ENCODE measurements around the gene PON3.
A peak's percentile ranks its signal among the peaks of the same experiment; 100 is the strongest.

PON3 gene

DNA sequence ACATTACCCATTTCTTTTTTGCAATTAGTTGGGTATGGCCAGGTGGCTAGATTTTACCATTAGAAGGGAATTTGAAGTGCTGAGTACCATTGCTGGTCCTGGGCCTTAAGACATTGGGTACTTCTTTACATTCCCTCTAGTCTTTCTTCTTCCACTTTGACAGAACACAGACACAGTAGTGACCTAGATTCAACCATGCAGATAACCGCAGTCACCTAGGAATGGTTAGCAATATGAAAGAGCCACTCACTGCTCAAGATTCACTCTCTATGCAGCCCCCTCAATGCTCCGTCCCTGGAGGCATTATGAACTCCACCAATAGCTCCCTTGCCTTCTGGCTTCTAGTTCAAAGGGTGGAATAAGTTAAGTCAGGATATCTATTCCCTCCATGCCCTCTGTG is 55.7 kb downstream of the PON3 start:
- no peak for TF ChIP-seq POLR2A (IDR thresholded peaks at IDR 0.05; ENCODE audit: low read depth, low read length)
- DNase-seq (ENCODE audit: insufficient read length, low spot score) (no peak), FAIRE-seq (no peak)

DNA sequence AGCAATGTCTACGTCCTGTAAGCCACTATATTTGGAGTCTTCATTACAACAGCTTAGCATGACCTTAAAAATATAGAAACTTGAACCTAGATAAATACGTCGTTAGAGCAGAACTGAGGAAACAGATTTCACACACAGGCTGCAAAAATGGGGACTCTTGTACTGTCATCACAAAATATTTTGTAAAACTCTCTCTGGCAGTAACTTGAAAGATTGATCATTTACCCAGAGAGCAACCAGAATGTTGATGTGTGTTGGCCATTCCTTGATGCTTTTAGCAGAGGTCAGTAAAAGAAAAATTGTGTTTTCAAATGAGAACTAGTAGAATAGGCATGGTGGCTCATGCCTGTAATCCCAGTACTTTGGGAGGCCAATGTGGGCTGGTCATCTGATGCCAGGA is 57.3 kb downstream of the PON3 start:
- DNase-seq (ENCODE audit: insufficient read length, low spot score) = no peak

DNA sequence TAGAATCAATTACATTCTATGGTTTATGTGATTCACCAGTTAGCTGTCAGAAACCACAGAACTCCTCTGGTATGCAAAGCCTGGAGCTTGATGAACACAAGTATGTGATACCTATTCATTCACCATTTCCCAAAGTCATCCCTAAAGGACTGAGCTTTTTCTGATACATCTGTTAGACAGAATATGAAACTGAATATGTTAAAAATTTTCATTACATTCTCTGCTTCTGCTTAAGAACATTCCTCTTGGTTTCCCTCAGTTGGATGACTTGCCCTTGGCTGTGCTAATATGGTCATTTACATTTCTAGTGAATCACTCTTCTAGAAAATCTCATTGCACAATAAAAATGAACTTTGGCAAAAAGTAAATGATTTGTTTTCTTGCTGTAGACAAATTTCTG is 61.1 kb downstream of the PON3 start:
- DNase-seq (ENCODE audit: insufficient read length, low spot score) (peak; percentile 9), FAIRE-seq (no peak)
- TF ChIP-seq POLR2A (IDR thresholded peaks at IDR 0.05; ENCODE audit: low read depth, low read length) = no peak

More for the DNA sequence above, 57.3 kb downstream of the PON3 start:
- no peak for TF ChIP-seq POLR2A (IDR thresholded peaks at IDR 0.05; ENCODE audit: low read depth, low read length)
- no peak for FAIRE-seq

DNA sequence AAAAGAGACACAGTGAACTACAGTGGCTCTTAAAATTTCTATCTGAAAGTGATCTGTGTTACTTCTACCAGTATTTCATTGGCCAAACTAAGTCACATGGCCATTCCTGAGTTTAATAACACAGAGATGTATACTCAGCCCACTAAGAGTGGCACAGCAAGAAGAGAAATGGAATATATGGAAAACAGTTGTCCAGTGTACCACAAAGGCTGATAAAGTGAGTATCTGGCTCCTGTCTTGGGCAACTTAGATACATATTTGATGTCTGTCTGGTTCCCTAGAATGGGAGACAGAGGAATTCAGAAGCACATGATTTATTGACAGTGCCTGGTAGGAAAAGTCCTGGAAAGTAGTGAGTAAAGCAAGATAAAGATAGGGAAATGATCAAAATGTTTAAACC is 61.7 kb downstream of the PON3 start:
- TF ChIP-seq POLR2A (IDR thresholded peaks at IDR 0.05; ENCODE audit: low read depth, low read length) = no peak
- no peak for FAIRE-seq
- no peak for DNase-seq (ENCODE audit: insufficient read length, low spot score)

DNA sequence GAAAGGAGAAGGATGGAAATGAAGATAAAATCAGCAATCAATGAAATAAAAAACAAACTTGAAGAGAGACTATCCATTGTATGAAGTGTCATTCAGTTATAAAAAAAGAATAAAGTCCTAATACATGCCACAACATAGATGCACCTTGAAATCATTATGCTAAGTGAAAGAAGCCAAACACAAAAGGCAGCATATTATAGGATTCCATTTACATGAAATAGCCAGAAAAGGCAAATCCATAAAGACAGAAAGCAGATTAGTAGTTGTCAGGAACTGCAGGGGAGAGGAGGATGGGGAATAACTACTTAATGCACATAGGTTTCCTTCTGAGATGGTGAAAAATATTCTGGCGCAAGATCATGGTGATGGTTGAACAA is 65.2 kb downstream of the PON3 start:
- no peak for TF ChIP-seq POLR2A (IDR thresholded peaks at IDR 0.05; ENCODE audit: low read depth, low read length)
- no peak for FAIRE-seq
- no peak for DNase-seq (ENCODE audit: insufficient read length, low spot score)

DNA sequence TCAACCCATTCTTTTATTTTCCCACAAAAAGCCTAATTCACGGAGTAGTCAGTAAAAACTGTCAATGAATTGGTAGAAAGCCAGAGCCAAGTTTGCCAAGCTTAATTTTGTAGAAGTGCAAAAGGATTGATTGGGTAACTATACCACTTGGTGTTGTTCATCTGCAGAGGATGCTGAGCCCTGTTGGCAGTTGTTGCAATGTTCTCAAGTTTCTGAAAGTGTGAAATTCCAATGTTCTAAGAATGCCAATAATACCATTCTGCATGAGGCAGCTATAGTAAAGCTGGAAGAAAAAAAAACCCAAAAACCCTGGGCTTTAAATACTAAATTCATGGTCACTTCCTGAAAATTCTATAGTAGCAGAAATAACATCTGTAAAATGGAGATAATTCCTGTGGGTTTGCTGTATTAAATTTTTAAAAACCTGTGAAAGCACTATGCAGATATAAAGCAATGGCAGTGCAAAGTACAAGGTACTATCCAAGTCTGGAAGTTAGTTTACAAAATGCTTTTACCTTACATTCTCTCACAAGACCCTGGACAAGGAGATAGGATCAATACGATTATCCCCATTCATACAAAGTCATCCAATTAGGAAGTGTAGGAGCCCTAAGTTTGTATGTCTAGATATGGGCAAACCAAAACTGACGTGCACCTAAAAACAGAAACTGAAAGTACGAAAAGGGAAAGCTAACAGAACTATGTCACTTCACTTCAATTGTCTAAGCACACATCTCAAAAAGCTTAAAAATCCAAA is 65.8 kb downstream of the PON3 start:
- DNase-seq (ENCODE audit: insufficient read length, low spot score) (no peak), FAIRE-seq (peak; percentile 91)
- no peak for TF ChIP-seq POLR2A (IDR thresholded peaks at IDR 0.05; ENCODE audit: low read depth, low read length)

DNA sequence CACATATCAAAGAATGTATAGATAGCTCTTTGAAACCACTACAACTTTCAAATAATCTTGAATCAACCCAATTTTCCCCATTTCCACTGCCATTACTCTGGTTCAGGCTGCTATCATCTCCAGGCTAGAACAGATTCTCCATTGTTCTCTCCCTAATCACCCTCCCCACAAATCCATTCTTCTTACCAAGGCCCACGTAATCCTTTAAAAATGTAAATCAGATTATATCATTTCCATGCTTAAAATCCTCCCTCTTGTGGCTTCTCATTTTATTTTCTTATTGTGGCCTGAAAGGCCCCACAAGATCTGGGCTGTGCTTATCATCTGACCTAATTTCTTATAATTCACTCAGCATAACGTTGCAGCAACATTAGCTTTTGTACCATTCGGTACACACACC is 68.8 kb downstream of the PON3 start:
- DNase-seq (ENCODE audit: insufficient read length, low spot score) = no peak
- TF ChIP-seq POLR2A (IDR thresholded peaks at IDR 0.05; ENCODE audit: low read depth, low read length) = no peak
- FAIRE-seq = no peak

DNA sequence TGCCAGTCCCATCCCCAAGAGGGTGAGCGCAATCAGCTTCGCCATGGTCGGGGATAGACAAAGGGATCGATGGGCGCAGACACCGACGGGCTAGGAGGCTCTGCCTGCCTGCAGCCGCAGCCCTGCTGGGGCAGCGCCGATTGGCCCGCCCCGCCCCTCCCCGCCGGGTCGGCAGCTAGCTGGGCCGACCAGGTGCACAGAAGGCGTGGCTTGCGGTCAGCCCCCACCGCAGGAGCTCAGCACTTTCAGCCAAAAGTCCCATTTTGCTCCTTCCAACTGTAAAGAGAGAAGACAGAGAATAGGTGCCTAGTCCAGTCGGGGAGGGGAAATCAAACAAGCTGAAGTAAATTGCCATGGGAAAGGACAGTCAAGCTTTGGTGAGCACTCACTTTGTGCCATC is 71.7 kb downstream of the PON3 start, which contains the start of gene PON1:
Gene PON1 (minus strand): TSS at position 102 of the 400 bp plus-strand sequence. CDS start 57 bp downstream, at position 45.
- FAIRE-seq = no peak
- no peak for TF ChIP-seq POLR2A (IDR thresholded peaks at IDR 0.05; ENCODE audit: low read depth, low read length)
- no peak for DNase-seq (ENCODE audit: insufficient read length, low spot score)

DNA sequence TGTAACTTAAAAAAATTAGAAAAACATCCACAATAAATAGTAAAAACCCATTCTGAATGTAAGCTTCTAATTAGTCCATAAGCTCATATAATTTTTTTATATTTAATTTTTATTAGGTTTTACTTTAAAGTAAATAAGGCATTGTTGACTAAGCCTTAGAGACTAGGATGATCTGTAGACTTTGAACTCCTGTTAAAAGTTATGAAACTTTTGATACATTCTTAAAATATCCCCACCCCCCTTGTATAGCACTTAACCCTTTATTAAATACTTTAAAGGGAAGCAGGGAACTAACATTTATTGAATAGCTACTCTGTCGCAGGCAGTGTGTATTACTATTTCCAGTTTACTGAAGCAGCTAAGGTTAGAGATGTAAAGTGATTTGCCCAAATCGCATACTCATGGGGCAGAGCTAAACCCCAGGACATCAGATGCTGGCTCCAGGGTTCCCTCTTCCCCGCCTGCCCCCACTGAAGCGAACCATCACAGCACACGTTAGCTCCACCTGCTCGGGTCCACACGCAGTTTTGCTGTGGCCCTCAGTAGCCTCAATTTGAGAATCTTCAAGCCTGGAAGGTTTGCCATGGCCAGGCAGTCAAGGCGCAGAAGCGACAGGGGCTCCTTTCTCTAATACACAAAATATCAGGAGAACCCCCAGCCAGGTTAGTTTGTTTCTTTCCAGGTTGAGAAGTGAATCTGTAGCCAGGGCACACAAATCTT is 72.6 kb downstream of the PON3 start:
- no peak for TF ChIP-seq POLR2A (IDR thresholded peaks at IDR 0.05; ENCODE audit: low read depth, low read length)
- DNase-seq (ENCODE audit: insufficient read length, low spot score) (no peak), FAIRE-seq (no peak)

DNA sequence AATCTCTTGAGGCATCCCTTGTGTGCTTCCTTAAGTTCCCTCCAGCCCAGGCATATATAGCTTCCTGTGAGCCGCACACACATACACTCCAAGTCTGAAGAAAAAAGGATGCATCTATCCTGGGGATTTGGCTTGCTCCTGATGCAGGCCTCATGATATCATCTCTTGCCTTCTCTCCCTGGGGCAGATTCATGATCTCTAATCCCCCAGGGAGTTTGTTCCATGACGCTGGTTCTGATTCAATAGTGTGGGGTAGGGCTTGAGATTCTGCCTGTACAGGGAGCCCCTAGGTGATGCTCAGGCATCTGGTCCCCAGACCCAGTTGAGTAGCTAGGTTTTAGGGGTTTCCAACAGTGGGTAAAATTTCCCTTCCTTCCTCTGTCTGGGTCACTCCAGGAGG is 73.3 kb downstream of the PON3 start:
- DNase-seq (ENCODE audit: insufficient read length, low spot score) = no peak
- FAIRE-seq = no peak
- no peak for TF ChIP-seq POLR2A (IDR thresholded peaks at IDR 0.05; ENCODE audit: low read depth, low read length)

DNA sequence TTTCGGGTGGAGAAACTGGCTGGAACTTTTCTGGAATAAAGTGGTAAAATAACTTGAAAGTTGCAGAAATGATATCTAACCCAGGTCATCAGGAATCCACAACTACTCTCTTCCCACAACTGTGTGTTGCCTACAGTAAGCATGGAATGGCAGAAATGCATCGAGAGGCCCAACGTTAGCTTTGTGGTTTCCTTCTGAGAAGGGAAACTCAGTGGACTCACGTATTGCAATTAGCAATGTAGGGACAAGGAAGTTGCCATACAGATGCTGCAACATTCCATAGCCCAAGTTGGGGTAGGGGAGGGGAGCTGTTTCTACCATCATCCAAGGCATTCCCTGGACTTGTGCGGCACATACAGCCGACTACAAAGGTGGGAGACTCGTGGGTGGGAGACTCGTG is 73.8 kb downstream of the PON3 start:
- no peak for DNase-seq (ENCODE audit: insufficient read length, low spot score)
- no peak for FAIRE-seq
- no peak for TF ChIP-seq POLR2A (IDR thresholded peaks at IDR 0.05; ENCODE audit: low read depth, low read length)

DNA sequence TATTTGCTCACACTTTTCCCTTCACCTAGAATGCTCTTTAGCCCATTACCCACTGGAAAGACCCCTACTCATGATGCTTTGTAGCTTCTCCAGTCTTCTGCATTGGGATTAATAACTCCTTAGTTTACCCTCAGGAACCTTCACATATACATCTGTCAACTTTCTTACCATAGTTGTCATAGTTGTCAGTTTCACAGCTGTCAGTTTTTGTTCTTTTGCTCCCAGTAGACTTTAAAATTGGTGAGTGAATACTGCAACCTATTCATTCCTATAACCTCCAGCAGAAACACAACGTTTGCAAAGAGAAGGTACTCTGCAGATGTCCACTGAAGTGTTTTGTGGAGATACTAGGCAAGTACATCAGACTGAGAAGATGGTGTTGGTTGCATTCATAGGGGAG is 74.5 kb downstream of the PON3 start:
- no peak for TF ChIP-seq POLR2A (IDR thresholded peaks at IDR 0.05; ENCODE audit: low read depth, low read length)
- FAIRE-seq (no peak), DNase-seq (ENCODE audit: insufficient read length, low spot score) (no peak)

DNA sequence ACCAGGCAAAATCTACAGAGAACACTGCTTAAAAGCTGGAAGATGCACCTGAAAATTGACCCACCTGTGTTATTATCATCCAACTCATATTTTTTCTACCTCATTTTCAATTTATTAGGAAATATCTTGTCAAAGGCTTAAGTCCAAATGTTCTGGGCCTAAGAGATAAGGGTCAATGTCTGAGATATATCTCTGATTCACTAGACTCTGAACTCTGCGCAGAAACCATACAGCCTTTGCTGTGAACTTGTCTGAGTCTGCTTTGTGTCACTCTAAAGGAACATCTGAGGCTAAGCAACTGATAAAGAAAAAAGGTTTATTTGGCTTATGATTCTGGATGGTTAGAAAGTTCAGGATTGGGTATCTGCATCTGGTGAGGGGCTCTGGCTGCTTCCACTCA is 75.5 kb downstream of the PON3 start:
- DNase-seq (ENCODE audit: insufficient read length, low spot score) = no peak
- no peak for TF ChIP-seq POLR2A (IDR thresholded peaks at IDR 0.05; ENCODE audit: low read depth, low read length)
- FAIRE-seq = no peak

DNA sequence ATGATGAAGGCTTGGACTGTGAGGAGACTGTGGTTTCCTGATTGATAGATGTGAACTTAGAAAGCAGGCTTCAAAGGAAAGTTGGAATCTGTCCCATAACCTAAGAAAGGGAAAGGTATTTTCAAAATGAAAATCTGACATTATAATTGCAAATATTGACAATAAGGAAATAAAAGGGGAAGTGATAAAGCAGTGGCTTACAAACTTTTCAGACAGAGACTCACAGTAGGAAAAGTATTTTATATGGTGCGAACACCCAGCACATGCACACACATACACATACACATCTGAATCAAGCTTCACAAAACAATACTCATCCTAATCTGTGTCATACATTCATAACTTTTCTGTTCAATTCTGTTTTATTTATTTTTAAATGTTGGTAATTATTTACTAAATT is 76.6 kb downstream of the PON3 start:
- DNase-seq (ENCODE audit: insufficient read length, low spot score) (no peak), FAIRE-seq (no peak)
- TF ChIP-seq POLR2A (IDR thresholded peaks at IDR 0.05; ENCODE audit: low read depth, low read length) = no peak

DNA sequence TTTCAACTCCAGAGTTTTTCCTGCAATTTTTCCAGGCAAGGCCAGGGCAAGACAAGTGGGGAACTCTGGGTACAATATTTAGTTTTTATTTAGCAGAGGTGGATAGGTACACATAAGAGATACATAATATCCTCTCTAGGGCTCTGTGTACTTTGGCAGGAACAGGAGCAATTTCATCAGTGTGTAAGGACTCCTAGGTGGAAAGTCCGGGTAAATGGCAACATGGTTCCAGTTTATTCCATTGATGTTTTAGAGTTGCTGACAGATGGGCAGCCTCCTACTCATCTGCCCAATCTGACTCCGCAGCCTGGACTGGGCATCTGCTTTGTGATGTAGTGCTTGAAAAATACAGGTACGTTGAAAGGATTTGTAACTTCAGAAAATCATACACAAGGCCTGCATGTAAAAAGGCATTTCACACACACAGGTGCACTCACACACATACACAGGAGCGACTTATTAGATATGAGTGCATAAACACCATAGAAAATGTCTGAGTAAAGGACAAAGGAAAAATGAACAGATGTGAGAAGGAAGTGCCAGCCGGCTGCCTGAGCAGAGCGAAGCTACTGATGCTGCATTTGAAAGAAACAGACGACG is 77.6 kb downstream of the PON3 start:
- FAIRE-seq (no peak), DNase-seq (ENCODE audit: insufficient read length, low spot score) (no peak)
- no peak for TF ChIP-seq POLR2A (IDR thresholded peaks at IDR 0.05; ENCODE audit: low read depth, low read length)

Measured in H54 (cell line).